Coronary artery (tissue), 2 donors: Measurements from ENCODE around the gene BRD1.

ENCODE experiments used
- DNase-seq: peaks from one replicate; pipeline ENCODE4 v3.0.0-alpha.2; 2017; ENCODE audit warnings: low spot score
- H3K27ac ChIP-seq, 2 donors: fragments of 200-600 bp; sonication (generic); one replicate each; pipeline ENCODE4 v1.5.1; 2016 to 2019
- H3K4me3 ChIP-seq: fragments of 200-600 bp; sonication (generic); 2 replicates; pipeline ENCODE4 v1.5.1; 2016; ENCODE audit warnings: mild to moderate bottlenecking, moderate library complexity
- CTCF ChIP-seq: fragments of 200-600 bp; sonication (generic); IDR thresholded peaks from one replicate; pipeline ENCODE4 v1.5.1; 2019; ENCODE audit warnings: antibody characterized with exemption

BRD1 gene

GRCh38 chr22:49775191-49775866 is 52.3 kb downstream of the BRD1 start:
- TF ChIP-seq CTCF, result no peak
- no peak for DNase-seq
- Histone ChIP-seq H3K4me3 (no peak overlapping the region), H3K27ac (no peak overlapping the region)

- no peak for TF ChIP-seq CTCF
- H3K27ac ChIP-seq, result no peak overlapping the region
- H3K4me3 ChIP-seq, result no peak overlapping the region
- no peak for DNase-seq
Observed at GRCh38 chr22:49774499-49775151, 53.0 kb downstream of the BRD1 start.

GRCh38 chr22:49774046-49774445 is 53.6 kb downstream of the BRD1 start:
- TF ChIP-seq CTCF, result no peak
- H3K4me3 ChIP-seq, result no peak overlapping the region
- DNase-seq, result no peak
- H3K27ac ChIP-seq, result no peak overlapping the region

GRCh38 chr22:49773531-49773930 is 54.1 kb downstream of the BRD1 start:
- Histone ChIP-seq H3K4me3 (no peak overlapping the region), H3K27ac (no peak overlapping the region)
- no peak for DNase-seq
- no peak for TF ChIP-seq CTCF

- TF ChIP-seq CTCF, result no peak
Observed at GRCh38 chr22:49772692-49773091, 55.0 kb downstream of the BRD1 start.

GRCh38 chr22:49771266-49772065 is 56.2 kb downstream of the BRD1 start:
- Histone ChIP-seq H3K27ac (no peak overlapping the region), H3K4me3 (no peak overlapping the region)
- DNase-seq, result no peak
- no peak for TF ChIP-seq CTCF

More at GRCh38 chr22:49772692-49773091, 55.0 kb downstream of the BRD1 start:
- Histone ChIP-seq H3K4me3 (no peak overlapping the region), H3K27ac (no peak overlapping the region)
- no peak for DNase-seq
